ENCODE data around the gene PIK3R1.
A peak's percentile ranks its signal among the peaks of the same experiment; 100 is the strongest.

- TF ChIP-seq EP300 (IDR thresholded peaks at IDR 0.05), result peak in 2 of 4 donors; percentile 29 to 50
- TF ChIP-seq, protein P1, sequence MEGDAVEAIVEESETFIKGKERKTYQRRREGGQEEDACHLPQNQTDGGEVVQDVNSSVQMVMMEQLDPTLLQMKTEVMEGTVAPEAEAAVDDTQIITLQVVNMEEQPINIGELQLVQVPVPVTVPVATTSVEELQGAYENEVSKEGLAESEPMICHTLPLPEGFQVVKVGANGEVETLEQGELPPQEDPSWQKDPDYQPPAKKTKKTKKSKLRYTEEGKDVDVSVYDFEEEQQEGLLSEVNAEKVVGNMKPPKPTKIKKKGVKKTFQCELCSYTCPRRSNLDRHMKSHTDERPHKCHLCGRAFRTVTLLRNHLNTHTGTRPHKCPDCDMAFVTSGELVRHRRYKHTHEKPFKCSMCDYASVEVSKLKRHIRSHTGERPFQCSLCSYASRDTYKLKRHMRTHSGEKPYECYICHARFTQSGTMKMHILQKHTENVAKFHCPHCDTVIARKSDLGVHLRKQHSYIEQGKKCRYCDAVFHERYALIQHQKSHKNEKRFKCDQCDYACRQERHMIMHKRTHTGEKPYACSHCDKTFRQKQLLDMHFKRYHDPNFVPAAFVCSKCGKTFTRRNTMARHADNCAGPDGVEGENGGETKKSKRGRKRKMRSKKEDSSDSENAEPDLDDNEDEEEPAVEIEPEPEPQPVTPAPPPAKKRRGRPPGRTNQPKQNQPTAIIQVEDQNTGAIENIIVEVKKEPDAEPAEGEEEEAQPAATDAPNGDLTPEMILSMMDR (IDR thresholded peaks at IDR 0.05), result no peak
- no peak for TF ChIP-seq POLR2A (IDR thresholded peaks at IDR 0.05)
- peak in 1 of 2 donors; percentile 56 for TF ChIP-seq POLR2AphosphoS5 (IDR thresholded peaks at IDR 0.05)
These were observed 46.1 kb downstream of the PIK3R1 start for GRCh38 chr5:68261569-68262065.
